ENCODE data around the gene FBXO42.
A peak's percentile ranks its signal among the peaks of the same experiment; 100 is the strongest.

FBXO42 gene

GRCh38 chr1:16351994-16352841, at the start of gene FBXO42:
Gene FBXO42, minus strand, starts transcription at chr1:16352480. Its CDS starts 37,062 bp downstream, at chr1:16315418.
- DNase-seq = peak; percentile 92

- DNase-seq = no peak
These were observed 46.2 kb upstream of the FBXO42 start for GRCh38 chr1:16398371-16398953.

- DNase-seq = no peak
These were observed 44.8 kb upstream of the FBXO42 start for GRCh38 chr1:16397120-16397519.

GRCh38 chr1:16396591-16396990, 44.3 kb upstream of the FBXO42 start:
- no peak for DNase-seq

GRCh38 chr1:16394977-16395376, 42.7 kb upstream of the FBXO42 start:
- DNase-seq = no peak

- no peak for DNase-seq
These were observed 41.6 kb upstream of the FBXO42 start for GRCh38 chr1:16393570-16394521.

- no peak for DNase-seq
These were observed 40.7 kb upstream of the FBXO42 start for GRCh38 chr1:16392740-16393569.

GRCh38 chr1:16391411-16391810, 39.1 kb upstream of the FBXO42 start:
- DNase-seq = no peak

- no peak for DNase-seq
These were observed 35.2 kb upstream of the FBXO42 start for GRCh38 chr1:16387201-16388188.

- no peak for DNase-seq
These were observed 34.3 kb upstream of the FBXO42 start for GRCh38 chr1:16386454-16387113.

- DNase-seq = no peak
These were observed 33.6 kb upstream of the FBXO42 start for GRCh38 chr1:16385659-16386453.

GRCh38 chr1:16383888-16384287, 31.6 kb upstream of the FBXO42 start:
- DNase-seq = no peak

GRCh38 chr1:16380868-16381267, 28.6 kb upstream of the FBXO42 start:
- DNase-seq = no peak

- no peak for DNase-seq
These were observed 26.2 kb upstream of the FBXO42 start for GRCh38 chr1:16378443-16378842.

- DNase-seq = no peak
These were observed 24.7 kb upstream of the FBXO42 start for GRCh38 chr1:16376971-16377370.

- DNase-seq = no peak
These were observed 23.5 kb upstream of the FBXO42 start for GRCh38 chr1:16375521-16376340.

GRCh38 chr1:16374266-16374665, 22.0 kb upstream of the FBXO42 start:
- no peak for DNase-seq

GRCh38 chr1:16372535-16373285, 20.4 kb upstream of the FBXO42 start:
- no peak for DNase-seq

Measured in stimulated activated CD4-positive, alpha-beta T cell treated with anti-CD3 and anti-CD28 coated beads, Interleukin-15, amount 100 ng/mL, for 24 hours (primary cell).